B cell (primary cell): ENCODE data around the gene ALDH3B1. TPM values are rescaled to one million over a fixed set of nuclear protein-coding genes. Genes with fewer than 3 reads are reported as not detected.

Experiments
- ATAC-seq: fragments of 200-7000 bp; cut with Tn5 transposase; one replicate; pipeline ENCODE4 v1.10.0; 2021; ENCODE audit warnings: low read depth, mild to moderate bottlenecking, moderate number of reproducible peaks, moderate library complexity
- CTCF ChIA-PET: fragments of 350-600 bp; sonication (Branson Sonifier 250); formaldehyde crosslinking; loops from one replicate; lab custom pipeline; 2021; ENCODE audit warnings: antibody characterized with exemption, inconsistent platforms; lab: Charles Lee
- POLR2A ChIA-PET: fragments of 350-600 bp; sonication (Branson Sonifier 250); formaldehyde crosslinking; loops from one replicate; lab custom pipeline; 2021; ENCODE audit warnings: antibody characterized with exemption; lab: Charles Lee
- DNase-seq: peaks from one replicate; pipeline ENCODE4 v3.0.0; 2013
- H2AFZ ChIP-seq: 2 replicates; pipeline ENCODE4 v1.6.1; 2012; ENCODE audit warnings: mild to moderate bottlenecking, low read depth, low read length; ENCODE audit not compliant: insufficient read depth, poor library complexity, severe bottlenecking
- H3K27ac ChIP-seq, 2 donors: 1 replicate in 1 of 2; 2 replicates in 1 of 2; pipeline ENCODE4 v1.5.1; 2012 to 2013; ENCODE audit warnings: low read length in 2 of 2, mild to moderate bottlenecking in 2 of 2, moderate library complexity in 1 of 2
- H3K27me3 ChIP-seq, 4 experiments: fragments of 200-600 bp in 1 of 4; sonication (generic) in 1 of 4; replicated peaks in 1 of 4; 1 replicate in 2 of 4; 2 replicates in 2 of 4; pipeline versions ENCODE4 v1.6.1 to v1.7.0; 2013 to 2016; ENCODE audit warnings: low read length in 3 of 4, mild to moderate bottlenecking in 2 of 4, mixed read lengths in 1 of 4, moderate library complexity in 1 of 4; ENCODE audit not compliant: insufficient read depth in 4 of 4, control insufficient read depth in 3 of 4; ENCODE audit errors: control extremely low read depth in 1 of 4
- H3K36me3 ChIP-seq, 2 experiments: replicated peaks in 1 of 2; 1 replicate in 1 of 2; 2 replicates in 1 of 2; pipeline versions ENCODE4 v1.6.1 to v1.7.1; 2013; ENCODE audit warnings: low read length in 1 of 2; ENCODE audit not compliant: insufficient read depth in 2 of 2, control insufficient read depth in 1 of 2; ENCODE audit errors: control extremely low read depth in 1 of 2, extremely low read depth in 1 of 2
- H3K4me1 ChIP-seq, 2 donors: fragments of 200-600 bp in 1 of 2; sonication (generic) in 1 of 2; 1 replicate in 1 of 2; 2 replicates in 1 of 2; pipeline versions ENCODE4 v1.5.1 to v1.6.1; 2013 to 2017; ENCODE audit warnings: low read length in 2 of 2; ENCODE audit not compliant: control insufficient read depth in 2 of 2, insufficient read depth in 2 of 2
- H3K4me2 ChIP-seq: replicated peaks from 2 replicates; pipeline ENCODE3; 2012; ENCODE audit warnings: mild to moderate bottlenecking, low read depth, low read length; ENCODE audit not compliant: poor library complexity, severe bottlenecking
- H3K4me3 ChIP-seq, 5 experiments: fragments of 200-600 bp in 1 of 5; sonication (generic) in 1 of 5; 1 replicate in 3 of 5; 2 replicates in 2 of 5; pipeline versions ENCODE4 v1.5.1 to v1.7.0; 2011 to 2016; ENCODE audit warnings: low read length in 4 of 5, mild to moderate bottlenecking in 4 of 5, low read depth in 2 of 5, control low read depth in 1 of 5, moderate library complexity in 1 of 5; ENCODE audit not compliant: insufficient read depth in 1 of 5; ENCODE audit errors: control extremely low read depth in 1 of 5, extremely low read depth in 1 of 5
- H3K79me2 ChIP-seq: fragments of 200-600 bp; sonication (generic); one replicate; pipeline ENCODE4 v1.6.0; 2016; ENCODE audit warnings: low read length; ENCODE audit not compliant: control insufficient read depth, insufficient read depth
- H3K9ac ChIP-seq: fragments of 200-600 bp; sonication (generic); 2 replicates; pipeline ENCODE4 v1.6.1; 2017; ENCODE audit warnings: mild to moderate bottlenecking, low read length, moderate library complexity
- H3K9me3 ChIP-seq, 3 donors: one replicate each; pipeline versions ENCODE4 v1.6.1 to v1.7.1; 2013; ENCODE audit warnings: low read length in 2 of 3; ENCODE audit not compliant: control insufficient read depth in 2 of 3, insufficient read depth in 1 of 3; ENCODE audit errors: control extremely low read depth in 1 of 3
- H4K20me1 ChIP-seq: 2 replicates; pipeline ENCODE4 v1.6.0; 2012; ENCODE audit warnings: mild to moderate bottlenecking, low read length; ENCODE audit not compliant: insufficient read depth, control insufficient read depth, poor library complexity, severe bottlenecking
- H3K27ac Mint-ChIP-seq: one replicate; pipeline ENCODE4 v1.8.0; 2021; ENCODE audit warnings: mixed read lengths
- H3K27me3 Mint-ChIP-seq: one replicate; pipeline ENCODE4 v1.8.0; 2021; ENCODE audit warnings: mixed read lengths
- H3K4me1 Mint-ChIP-seq: one replicate; pipeline ENCODE4 v1.8.0; 2021; ENCODE audit warnings: mixed read lengths
- H3K4me3 Mint-ChIP-seq: one replicate; pipeline ENCODE4 v1.8.0; 2021; ENCODE audit warnings: mixed read lengths
- H3K9me3 Mint-ChIP-seq: one replicate; pipeline ENCODE4 v1.8.0; 2022; ENCODE audit warnings: mixed read lengths; ENCODE audit not compliant: insufficient read depth
- CTCF ChIP-seq: fragments of 200-600 bp; IDR thresholded peaks from one replicate; pipeline ENCODE4 v1.8.0; 2022; ENCODE audit warnings: antibody characterized with exemption, mild to moderate bottlenecking
- EZH2 ChIP-seq: IDR thresholded peaks from 2 replicates; pipeline ENCODE4 v1.6.1; 2012; ENCODE audit warnings: borderline replicate concordance, low read depth, mild to moderate bottlenecking, moderate library complexity, low read length; ENCODE audit not compliant: insufficient read depth, poor library complexity, severe bottlenecking
- WGBS: methylation state at CpG from one replicate; pipeline ENCODE4 v1.1.5; 2013; ENCODE audit warnings: missing lambda C conversion rate; ENCODE audit not compliant: insufficient coverage; 5-methylcytosine and 5-hydroxymethylcytosine counted together
- intact Hi-C: fragments of 100-400 bp; cut with micrococcal nuclease; formaldehyde crosslinking; loops from one replicate; pipeline ENCODE4 v1.10.0; 2022
- polyA plus RNA-seq: library from polyadenylated mRNA; depleted of rRNA; stranded (reverse); fragments of >200 nt; gene quantifications from 2 replicates; pipeline ENCODE4 v1.2.3, GENCODE V29; 2012
- total RNA-seq, 2 donors: library from RNA; stranded (reverse); fragments of 120-200 nt in 1 of 2; gene quantifications; 1 replicate in 1 of 2; 2 replicates in 1 of 2; pipeline versions ENCODE4 v1.2.3 to v1.2.4, GENCODE V29; 2013 to 2022

ALDH3B1 gene
- total and polyA plus RNA-seq, 2 donors (not counting 1 experiment from before 2014, with no cell fraction given), result 0.81 TPM

GRCh38 chr11:68042219-68043028 is 32.3 kb downstream of the ALDH3B1 start:
- Histone ChIP-seq H3K9me3 (no peaks in the 10 kb centered on the region), H3K4me3 (no peak overlapping the region), H3K27ac (no peak overlapping the region), H3K4me2 (no peak overlapping the region), H3K9ac (no peak overlapping the region), H4K20me1 (peaks cover 33% of the 10 kb centered on the region), H3K36me3 (peaks cover 0 to 36% of the 10 kb centered on the region in 2 experiments), H3K27me3 (no peaks in the 10 kb centered on the region), H3K79me2 (peaks cover 33% of the 10 kb centered on the region), H2AFZ (no peak overlapping the region), H3K4me1 (peaks cover 18 to 37% of the 10 kb centered on the region in 2 donors)
- H3K27ac Mint-ChIP-seq, result peak overlapping the region; percentile 10
- DNase-seq, result no peak
- CTCF ChIA-PET, result interaction anchor here (2.5 kb wide), 1 partner anchor 33 kb away, joined by 8 read pairs; the partner anchor contains the start of gene ALDH3B1
- TF ChIP-seq EZH2 (no peak), CTCF (no peak)
- ATAC-seq, result no peak
- POLR2A ChIA-PET, result no interaction called here
- no peak overlapping the region for H3K4me3 Mint-ChIP-seq
- intact Hi-C loops, result no loop called here
- H3K9me3 Mint-ChIP-seq, result no peaks in the 10 kb centered on the region
- peaks cover 23% of the 10 kb centered on the region for H3K4me1 Mint-ChIP-seq
- WGBS, result 95% methylated on average over 26 of the region's 27 CpGs
- no peaks in the 10 kb centered on the region for H3K27me3 Mint-ChIP-seq

- Histone ChIP-seq H3K27ac (no peak overlapping the region), H3K36me3 (peaks cover 0 to 41% of the 10 kb centered on the region in 2 experiments), H3K27me3 (no peaks in the 10 kb centered on the region), H4K20me1 (peaks cover 33% of the 10 kb centered on the region), H3K4me2 (no peak overlapping the region), H3K9me3 (no peaks in the 10 kb centered on the region), H3K9ac (no peak overlapping the region), H3K4me3 (no peak overlapping the region), H3K79me2 (peaks cover 33% of the 10 kb centered on the region), H3K4me1 (peaks cover 18 to 35% of the 10 kb centered on the region in 2 donors), H2AFZ (no peak overlapping the region)
- TF ChIP-seq CTCF, result no peak
- no peak for TF ChIP-seq EZH2
- ATAC-seq (no peak), DNase-seq (no peak)
- 96% methylated on average over 5 of the region's 8 CpGs for WGBS
- CTCF ChIA-PET, result no interaction called here
- Mint-ChIP-seq H3K27me3 (no peaks in the 10 kb centered on the region), H3K9me3 (no peaks in the 10 kb centered on the region), H3K4me1 (peaks cover 20% of the 10 kb centered on the region), H3K27ac (no peak overlapping the region), H3K4me3 (no peak overlapping the region)
- POLR2A ChIA-PET, result no interaction called here
- intact Hi-C loops, result no loop called here
These were observed 32.9 kb downstream of the ALDH3B1 start for GRCh38 chr11:68043029-68043348.
